ENCODE measurements around the gene TSHZ2.

DNA sequence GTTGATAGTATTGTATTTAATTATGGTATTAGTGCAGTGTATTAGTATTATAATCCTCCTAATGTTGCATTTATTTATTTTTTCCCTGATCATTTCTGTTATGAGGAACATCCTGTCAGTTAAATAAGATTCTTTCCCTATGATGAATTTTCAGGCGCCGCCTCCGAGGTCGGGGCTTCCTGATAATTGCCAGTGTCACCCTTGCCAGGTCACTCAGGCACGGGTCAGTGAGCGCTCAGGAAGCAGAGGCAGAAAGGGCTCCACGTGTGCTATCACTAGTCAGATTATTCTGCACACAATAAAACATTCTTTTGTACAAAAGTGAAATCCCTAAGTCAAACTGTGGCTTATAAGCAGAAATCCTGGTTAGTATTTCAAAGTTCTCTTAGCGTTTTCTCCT lies 64.8 kb downstream of the TSHZ2 start:
- no peak for TF ChIP-seq POLR2AphosphoS5 (IDR thresholded peaks at IDR 0.05; ENCODE audit: low read depth, low read length)
- no peak for TF ChIP-seq POLR2A (IDR thresholded peaks at IDR 0.05; ENCODE audit: low read depth, low read length)

All from GM12892 (cell line).